HepG2 (cell line): ENCODE results near the gene ZFR2. TPM values are rescaled to one million over a fixed set of nuclear protein-coding genes. Genes with fewer than 3 reads are reported as not detected.
A peak's percentile ranks its signal among the peaks of the same experiment; 100 is the strongest.

ENCODE experiments used
- ATAC-seq: fragments of 200-7000 bp; cut with Tn5 transposase; 3 replicates; pipeline ENCODE4 v1.9.1; 2020; ENCODE audit warnings: mild to moderate bottlenecking, moderate library complexity
- BruUV-seq: library from RNA; stranded (reverse); fragments of 400-500 nt; replicated peaks from 2 replicates; lab custom pipeline; 2021; lab: Mats Ljungman, UMichigan
- CTCF ChIA-PET: fragments of 300-600 bp; formaldehyde crosslinking; extraction: SDS; loops from one replicate; lab custom pipeline; 2021; ENCODE audit warnings: low total read pairs, inconsistent platforms, low intra/inter-chr PET ratio; lab: Yijun Ruan, JAX
- POLR2A ChIA-PET: fragments of 350-600 bp; sonication (Branson Sonifier 250); formaldehyde crosslinking; loops from one replicate; lab custom pipeline; 2020; ENCODE audit warnings: antibody characterized with exemption, inconsistent platforms; lab: Yijun Ruan, JAX
- DNase-seq: peaks from one replicate; pipeline ENCODE4 v3.0.0-alpha.2; 2015; ENCODE audit warnings: low spot score
- FAIRE-seq: peaks from 3 replicates; lab custom pipeline; 2011; peaks lifted over from hg19 to GRCh38; lab: Jason Lieb, UNC
- H2AFZ ChIP-seq: one replicate; pipeline ENCODE4 v1.6.1; 2011; ENCODE audit warnings: low read length, inconsistent platforms
- H3K27ac ChIP-seq: fragments of 300-600 bp; 3 replicates; pipeline ENCODE4 v1.8.0; 2011; ENCODE audit warnings: mixed run types, mild to moderate bottlenecking, mixed read lengths, low read length, inconsistent platforms; ENCODE audit not compliant: insufficient read depth; ENCODE audit errors: extremely low read length
- H3K27me3 ChIP-seq, 2 experiments: fragments of 200-600 bp in 1 of 2; 2 replicates in 1 of 2; 3 replicates in 1 of 2; pipeline versions ENCODE4 v1.6.0 to v1.8.0; 2011; ENCODE audit warnings: low read length in 2 of 2, mild to moderate bottlenecking in 2 of 2, moderate library complexity in 2 of 2, inconsistent platforms in 1 of 2; ENCODE audit not compliant: insufficient read depth in 2 of 2, control insufficient read depth in 1 of 2
- H3K36me3 ChIP-seq, 2 experiments: fragments of 200-600 bp in 1 of 2; replicated peaks in 1 of 2; 2 replicates in 1 of 2; 3 replicates in 1 of 2; pipeline versions ENCODE4 v1.5.1 to v1.8.0; 2011; ENCODE audit warnings: low read length in 2 of 2, inconsistent platforms in 1 of 2; ENCODE audit not compliant: insufficient read depth in 2 of 2, control insufficient read depth in 1 of 2
- H3K4me1 ChIP-seq: 2 replicates; pipeline ENCODE4 v1.5.1; 2012; ENCODE audit warnings: low read length, inconsistent platforms; ENCODE audit not compliant: insufficient read depth
- H3K4me2 ChIP-seq: 2 replicates; pipeline ENCODE4 v1.6.0; 2011; ENCODE audit warnings: low read depth, low read length, inconsistent platforms
- H3K4me3 ChIP-seq, 3 experiments: fragments of 200-600 bp in 1 of 3; sonication (generic), shearing (Covaris generic) in 1 of 3; replicated peaks in 1 of 3; 2 replicates each; pipeline ENCODE4 v1.5.1; 2011 to 2016; ENCODE audit warnings: low read length in 3 of 3, inconsistent platforms in 2 of 3, low read depth in 2 of 3, mild to moderate bottlenecking in 2 of 3, control low read depth in 1 of 3, mixed read lengths in 1 of 3; ENCODE audit not compliant: insufficient read depth in 1 of 3
- H3K79me2 ChIP-seq: one replicate; pipeline ENCODE4 v1.6.1; 2011; ENCODE audit warnings: low read length, inconsistent platforms; ENCODE audit not compliant: insufficient read depth
- H3K9ac ChIP-seq: 2 replicates; pipeline ENCODE4 v1.6.0; 2011; ENCODE audit warnings: mild to moderate bottlenecking, low read depth, low read length, inconsistent platforms; ENCODE audit not compliant: insufficient read depth
- H3K9me3 ChIP-seq: 2 replicates; pipeline ENCODE4 v1.5.1; 2012; ENCODE audit warnings: mild to moderate bottlenecking, low read length
- H4K20me1 ChIP-seq: 2 replicates; pipeline ENCODE4 v1.6.0; 2011; ENCODE audit warnings: inconsistent platforms, mild to moderate bottlenecking, low read length, moderate library complexity; ENCODE audit not compliant: insufficient read depth
- CHD4 ChIP-seq: fragments of 200-600 bp; sonication (generic); IDR thresholded peaks from 2 replicates; pipeline ENCODE4 v1.7.0; 2017; ENCODE audit warnings: mild to moderate bottlenecking, low read length, borderline replicate concordance
- MAFG ChIP-seq: sonication (generic); formaldehyde crosslinking; IDR thresholded peaks from 2 replicates; pipeline ENCODE4 v1.5.1; 2020; ENCODE audit warnings: mild to moderate bottlenecking, missing genetic modification reagents
- MBNL3 ChIP-seq: fragments of 250-450 bp; sonication (Bioruptor Pico); conservative IDR thresholded peaks from 2 replicates; pipeline ENCODE4 v1.8.0; 2022; ENCODE audit warnings: mild to moderate bottlenecking, inconsistent platforms
- NFKB2 ChIP-seq: sonication (generic); formaldehyde crosslinking; IDR thresholded peaks from 2 replicates; pipeline ENCODE4 v1.4.0; 2020; ENCODE audit warnings: missing genetic modification reagents, borderline replicate concordance
- ZC3H13 ChIP-seq: sonication (generic); formaldehyde crosslinking; IDR thresholded peaks from 2 replicates; pipeline ENCODE4 v1.8.1; 2023; ENCODE audit warnings: mild to moderate bottlenecking, missing genetic modification reagents, moderate library complexity
- ZKSCAN8 ChIP-seq: IDR thresholded peaks from 2 replicates; pipeline ENCODE4 v1.6.1; 2016; ENCODE audit warnings: borderline replicate concordance, missing genetic modification reagents, missing compliant biosample characterization
- ZNF382 ChIP-seq: sonication (generic); formaldehyde crosslinking; IDR thresholded peaks from 2 replicates; pipeline ENCODE4 v1.5.0; 2020; ENCODE audit warnings: missing genetic modification reagents, mild to moderate bottlenecking, borderline replicate concordance
- WGBS: methylation state at CpG from one replicate; pipeline ENCODE4 v1.1.6; 2017; ENCODE audit warnings: low lambda C conversion rate; 5-methylcytosine and 5-hydroxymethylcytosine counted together
- in situ Hi-C: cut with HindIII; loops from 2 replicates; pipeline ENCODE4 v1.10.0; 2017; ENCODE audit warnings: low pct_unique_long_range_greater_than_20kb; ENCODE audit not compliant: extremely low pct_ligation_motif_present
- intact Hi-C: fragments of 100-400 bp; cut with micrococcal nuclease; formaldehyde crosslinking; loops from one replicate; pipeline ENCODE4 v1.10.0; 2022; ENCODE audit not compliant: unreplicated experiment
- polyA plus RNA-seq, 8 experiments: library from polyadenylated mRNA; depleted of rRNA in 3 of 8; stranded (reverse) in 7 of 8; unstranded in 1 of 8; fragments of >200 nt; fragmentation: Illumina TruSeq in 4 of 8; extraction: Trizol in 4 of 8; gene quantifications; 2 replicates each; pipeline versions ENCODE4 v1.2.1 to v1.2.3, GENCODE V29; 2011 to 2016; ENCODE audit warnings: low read depth in 4 of 8, missing spikeins in 1 of 8, mixed read lengths in 1 of 8; ENCODE audit not compliant: insufficient read depth in 1 of 8
- total RNA-seq, 5 experiments: library from RNA; depleted of rRNA; stranded (reverse); fragments of >200 nt; fragmentation: Illumina TruSeq; extraction: Trizol; gene quantifications; 2 replicates each; pipeline ENCODE4 v1.2.3, GENCODE V29; 2016; ENCODE audit warnings: low read depth in 1 of 5
- TF ChIP-seq, protein P1 (sequence below): sonication (generic); formaldehyde crosslinking; IDR thresholded peaks from 2 replicates; pipeline ENCODE4 v1.4.0; 2020; ENCODE audit warnings: missing genetic modification reagents

The ZFR2 gene
- total and polyA plus RNA-seq, 2 of the 13 experiments (the other 11 are each of a cell fraction or from before 2014, with no cell fraction given), result 0.37 to 0.69 TPM

- no peaks in the 10 kb centered on the region for H4K20me1 ChIP-seq
- in situ Hi-C loops, result no loop called here
- POLR2A ChIA-PET, result no interaction called here
- TF ChIP-seq ZC3H13 (CRISPR knock-in tag) (no peak), CHD4 (no peak), NFKB2 (CRISPR knock-in tag) (no peak)
- TF ChIP-seq, protein P1, sequence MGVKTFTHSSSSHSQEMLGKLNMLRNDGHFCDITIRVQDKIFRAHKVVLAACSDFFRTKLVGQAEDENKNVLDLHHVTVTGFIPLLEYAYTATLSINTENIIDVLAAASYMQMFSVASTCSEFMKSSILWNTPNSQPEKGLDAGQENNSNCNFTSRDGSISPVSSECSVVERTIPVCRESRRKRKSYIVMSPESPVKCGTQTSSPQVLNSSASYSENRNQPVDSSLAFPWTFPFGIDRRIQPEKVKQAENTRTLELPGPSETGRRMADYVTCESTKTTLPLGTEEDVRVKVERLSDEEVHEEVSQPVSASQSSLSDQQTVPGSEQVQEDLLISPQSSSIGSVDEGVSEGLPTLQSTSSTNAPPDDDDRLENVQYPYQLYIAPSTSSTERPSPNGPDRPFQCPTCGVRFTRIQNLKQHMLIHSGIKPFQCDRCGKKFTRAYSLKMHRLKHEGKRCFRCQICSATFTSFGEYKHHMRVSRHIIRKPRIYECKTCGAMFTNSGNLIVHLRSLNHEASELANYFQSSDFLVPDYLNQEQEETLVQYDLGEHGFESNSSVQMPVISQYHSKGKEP (CRISPR knock-in tag), result no peak
- WGBS, result 27% methylated on average over 5 of the region's 5 CpGs
- no peak overlapping the region for H3K27ac ChIP-seq
- DNase-seq (no peak), ATAC-seq (peak; percentile 19; the same call in 1 of the 3 replicates), FAIRE-seq (no peak)
- CTCF ChIA-PET, result no interaction called here
- no TSS peak for BruUV-seq
- peaks cover 0 to 19% of the 10 kb centered on the region in 2 experiments; a peak in 3 of 5 replicates for H3K27me3 ChIP-seq
- H3K4me3 ChIP-seq, result no peak overlapping the region
- H3K4me1 ChIP-seq, result no peaks in the 10 kb centered on the region
- intact Hi-C loops, result no loop called here
- no peak overlapping the region for H3K4me2 ChIP-seq
- H3K36me3 ChIP-seq, result no peaks in the 10 kb centered on the region
- H3K9ac ChIP-seq, result no peak overlapping the region
- H3K79me2 ChIP-seq, result no peaks in the 10 kb centered on the region
- peaks cover under 1% of the 10 kb centered on the region; the same call in 1 of the 2 replicates for H3K9me3 ChIP-seq
- H2AFZ ChIP-seq, result no peak overlapping the region
Observed at GRCh38 chr19:3775831-3776230, 93.0 kb downstream of the ZFR2 start.

- H2AFZ ChIP-seq, result no peak overlapping the region
- intact Hi-C loops (no loop called here), in situ Hi-C loops (no loop called here)
- H3K36me3 ChIP-seq, result no peaks in the 10 kb centered on the region
- H4K20me1 ChIP-seq, result no peaks in the 10 kb centered on the region
- ChIA-PET POLR2A (no interaction called here), CTCF (no interaction called here)
- no TSS peak for BruUV-seq
- no peak overlapping the region for H3K9ac ChIP-seq
- H3K4me3 ChIP-seq, result no peak overlapping the region
- no peak for TF ChIP-seq MBNL3 (CRISPR knock-in tag)
- TF ChIP-seq ZNF382 (CRISPR knock-in tag), result no peak
- TF ChIP-seq ZKSCAN8, result peak; percentile 37; the same call in 1 of the 2 replicates
- no peak for TF ChIP-seq MAFG (CRISPR knock-in tag)
- FAIRE-seq, result no peak
- H3K79me2 ChIP-seq, result no peaks in the 10 kb centered on the region
- ATAC-seq, result no peak
- no peak overlapping the region for H3K27ac ChIP-seq
- no peak for DNase-seq
- H3K27me3 ChIP-seq, result peaks cover 0 to 19% of the 10 kb centered on the region in 2 experiments; a peak in 3 of 5 replicates
- no peaks in the 10 kb centered on the region for H3K9me3 ChIP-seq
- no peak overlapping the region for H3K4me2 ChIP-seq
- 0% methylated on average over 2 of the region's 2 CpGs for WGBS
- no peaks in the 10 kb centered on the region for H3K4me1 ChIP-seq
Observed at GRCh38 chr19:3775374-3775711, 93.5 kb downstream of the ZFR2 start.
